PFSK-1 (cell line): ENCODE measurements around the gene SHANK2.

ENCODE experiments used
- FOXP2 ChIP-seq: optimal IDR thresholded peaks from 2 replicates; pipeline ENCODE3; 2011; ENCODE audit warnings: borderline replicate concordance, control low read depth, inconsistent platforms; ENCODE audit not compliant: insufficient read depth; ENCODE audit errors: extremely low read length, extremely low read depth
- POLR2AphosphoS5 ChIP-seq: IDR thresholded peaks from 2 replicates; pipeline ENCODE4 v1.6.1; 2012; ENCODE audit warnings: low read depth, mild to moderate bottlenecking, control low read depth, low read length, moderate library complexity
- REST ChIP-seq, 2 experiments: IDR thresholded peaks; 2 replicates each; pipeline versions ENCODE4 v1.6.1 to v1.8.0; 2011 to 2012; ENCODE audit warnings: low read depth in 2 of 2, low read length in 2 of 2, control low read depth in 1 of 2, inconsistent platforms in 1 of 2, mild to moderate bottlenecking in 1 of 2, moderate library complexity in 1 of 2; ENCODE audit not compliant: insufficient read depth in 1 of 2
- SIN3A ChIP-seq: IDR thresholded peaks from 2 replicates; pipeline ENCODE4 v1.6.1; 2012; ENCODE audit warnings: mild to moderate bottlenecking, low read length, moderate library complexity, borderline replicate concordance; ENCODE audit not compliant: insufficient read depth
- TAF1 ChIP-seq: IDR thresholded peaks from 2 replicates; pipeline ENCODE4 v1.6.1; 2012; ENCODE audit warnings: low read length, control low read depth, borderline replicate concordance; ENCODE audit not compliant: insufficient read depth

The SHANK2 gene

GRCh38 chr11:71207563-71207962, 44.8 kb downstream of the SHANK2 start:
- no peak for TF ChIP-seq REST (IDR thresholded peaks at IDR 0.05; ENCODE audit: insufficient read depth in 1 of 2, low read depth in 2 of 2, low read length in 2 of 2)
- no peak for TF ChIP-seq TAF1
- TF ChIP-seq FOXP2: no peak
- TF ChIP-seq SIN3A: no peak
- no peak for TF ChIP-seq POLR2AphosphoS5

- TF ChIP-seq FOXP2: no peak
- no peak for TF ChIP-seq TAF1
- TF ChIP-seq REST (IDR thresholded peaks at IDR 0.05; ENCODE audit: insufficient read depth in 1 of 2, low read depth in 2 of 2, low read length in 2 of 2): no peak
- TF ChIP-seq POLR2AphosphoS5: no peak
- TF ChIP-seq SIN3A: no peak
Observed at GRCh38 chr11:71206186-71206585, 46.2 kb downstream of the SHANK2 start.

- TF ChIP-seq FOXP2 (no peak), REST (IDR thresholded peaks at IDR 0.05; ENCODE audit: insufficient read depth in 1 of 2, low read depth in 2 of 2, low read length in 2 of 2) (no peak), POLR2AphosphoS5 (no peak), TAF1 (no peak), SIN3A (no peak)
Observed at GRCh38 chr11:71204748-71205664, 47.4 kb downstream of the SHANK2 start.

GRCh38 chr11:71204294-71204693, 48.1 kb downstream of the SHANK2 start:
- TF ChIP-seq REST (IDR thresholded peaks at IDR 0.05; ENCODE audit: insufficient read depth in 1 of 2, low read depth in 2 of 2, low read length in 2 of 2) (no peak), FOXP2 (no peak), TAF1 (no peak), POLR2AphosphoS5 (no peak), SIN3A (no peak)
